Measurements from ENCODE around the gene JPH4.

DNA sequence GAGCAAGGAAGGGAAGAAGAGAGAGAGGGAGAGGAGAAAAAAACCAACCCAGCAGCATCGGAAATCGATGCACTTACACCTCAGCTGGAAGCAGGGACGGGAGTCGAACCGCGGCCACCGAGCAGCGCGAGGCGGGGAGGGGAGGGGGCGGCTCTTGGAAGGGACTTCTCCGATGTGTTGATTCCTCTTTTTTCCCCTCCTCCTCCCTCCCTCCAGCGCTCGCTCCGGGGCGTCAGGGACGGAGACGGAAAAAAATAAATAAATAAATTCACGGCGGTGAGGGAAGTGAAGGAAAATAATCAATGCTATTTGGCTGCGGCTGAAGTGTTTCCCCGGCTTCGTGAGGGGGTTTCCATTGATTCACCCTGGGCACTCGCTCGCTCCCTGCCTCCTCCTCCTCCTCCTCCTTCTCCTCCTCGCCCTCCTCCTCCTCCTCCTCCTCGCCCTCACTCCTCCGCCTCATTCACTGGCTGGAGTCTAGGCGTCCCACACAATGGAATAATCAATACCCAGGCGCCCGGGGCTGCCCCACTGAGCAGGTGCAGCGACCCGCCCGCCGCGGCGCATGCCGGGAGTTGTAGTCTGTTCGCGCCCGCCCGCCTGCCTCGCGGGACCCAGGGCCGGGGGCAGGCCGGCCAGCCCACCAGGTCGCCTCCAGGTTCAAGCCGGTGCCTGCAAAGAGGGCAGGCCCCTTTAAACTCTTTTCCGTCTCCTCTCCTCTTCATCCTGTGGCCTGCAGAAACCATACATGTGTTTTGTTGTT is 27.1 kb downstream of the JPH4 start, which contains the start of gene ZFHX2:
- TF ChIP-seq CTCF (IDR thresholded peaks at IDR 0.05) (no peak), POLR2A (IDR thresholded peaks at IDR 0.05) (no peak)
